Adipose tissue (tissue), 3 donors: Measurements from ENCODE around the gene KIR3DL1. TPM values are rescaled to one million over a fixed set of nuclear protein-coding genes. Genes with fewer than 3 reads are reported as not detected.
"Not testable (repeated sequence)": the region's sequence is repeated elsewhere in the genome, so short reads cannot be mapped to it uniquely, and the experiment has no call there.

Experiments
- H3K27ac ChIP-seq: one replicate; pipeline ENCODE4 v1.5.1; 2013; ENCODE audit warnings: low read depth, low read length
- WGBS, 3 donors: extraction: QIAGEN DNeasy Blood & Tissue Kit; methylation state at CpG; one replicate each; pipeline ENCODE4 v1.1.7; 2013; 5-methylcytosine and 5-hydroxymethylcytosine counted together
- polyA plus RNA-seq, 3 donors: library from polyadenylated mRNA; stranded (reverse); fragments of 200-250 nt; gene quantifications; one replicate each; pipeline ENCODE4 v1.2.3, GENCODE V29; 2013
- donor health status: healthy with polysubstance abuse.
- donor health status: Bipolar disorder and iron deficiency.
- donor health status: healthy.

The KIR3DL1 gene
- polyA plus RNA-seq, 3 donors = not detected

- no peak overlapping the region for H3K27ac ChIP-seq
- 82 to 91% (median 89%) methylated on average over 10 of the region's 10 CpGs for WGBS, 3 donors
Measured at GRCh38 chr19:54804571-54804970, 11.7 kb upstream of the KIR3DL1 start.

- H3K27ac ChIP-seq = no peak overlapping the region
- 72 to 89% (median 83%) methylated on average over 14 of the region's 14 CpGs for WGBS, 3 donors
Measured at GRCh38 chr19:54805665-54806515, 10.4 kb upstream of the KIR3DL1 start.

GRCh38 chr19:54806516-54806838 lies 9.8 kb upstream of the KIR3DL1 start:
- H3K27ac ChIP-seq = no peak overlapping the region
- 58 to 84% (median 61%) methylated on average over 2 of the region's 2 CpGs for WGBS, 3 donors

- WGBS, 3 donors = 49 to 64% (median 63%) methylated on average over 3 of the region's 3 CpGs
- H3K27ac ChIP-seq = not testable (repeated sequence)
Measured at GRCh38 chr19:54814571-54814970, 1.7 kb upstream of the KIR3DL1 start.

GRCh38 chr19:54817670-54818536 lies 1.6 kb downstream of the KIR3DL1 start:
- WGBS, 3 donors = 72 to 85% (median 84%) methylated on average over 15 of the region's 15 CpGs
- no peak overlapping the region for H3K27ac ChIP-seq

- not testable (repeated sequence) for H3K27ac ChIP-seq
- 41 to 60% (median 56%) methylated on average over 3 to 4 of the region's 4 CpGs for WGBS, 3 donors
Measured at GRCh38 chr19:54824416-54824815, 8.1 kb downstream of the KIR3DL1 start.

GRCh38 chr19:54825326-54825725 lies 9.1 kb downstream of the KIR3DL1 start:
- 44 to 51% (median 48%) methylated on average over 7 of the region's 7 CpGs for WGBS, 3 donors
- not testable (repeated sequence) for H3K27ac ChIP-seq

GRCh38 chr19:54828064-54828463 lies 11.8 kb downstream of the KIR3DL1 start:
- 69 to 81% (median 79%) methylated on average over 7 of the region's 8 CpGs for WGBS, 3 donors
- H3K27ac ChIP-seq = not testable (repeated sequence)

- 86 to 93% (median 92%) methylated on average over 14 of the region's 14 CpGs for WGBS, 3 donors
- not testable (repeated sequence) for H3K27ac ChIP-seq
Measured at GRCh38 chr19:54832496-54832895, 16.2 kb downstream of the KIR3DL1 start, which contains the start of gene KIR2DS4. Gene KIR2DS4, plus strand, starts transcription at chr19:54832676.

GRCh38 chr19:54835126-54835525 lies 18.9 kb downstream of the KIR3DL1 start:
- not testable (repeated sequence) for H3K27ac ChIP-seq
- WGBS, 3 donors = 69 to 88% (median 70%) methylated on average over 5 of the region's 5 CpGs

GRCh38 chr19:54837522-54837921 lies 21.3 kb downstream of the KIR3DL1 start:
- 28 to 55% (median 35%) methylated on average over 2 of the region's 2 CpGs for WGBS, 3 donors
- H3K27ac ChIP-seq = not testable (repeated sequence)

GRCh38 chr19:54843171-54843570 lies 26.9 kb downstream of the KIR3DL1 start:
- not testable (repeated sequence) for H3K27ac ChIP-seq
- 58 to 70% (median 61%) methylated on average over 8 of the region's 8 CpGs for WGBS, 3 donors

GRCh38 chr19:54850061-54850640 lies 33.9 kb downstream of the KIR3DL1 start, which contains the start of gene KIR3DL2:
Gene KIR3DL2, plus strand, starts transcription at chr19:54850443. Its CDS starts 33 bp downstream, at chr19:54850476.
- H3K27ac ChIP-seq = not testable (repeated sequence)
- WGBS, 3 donors = 86 to 90% (median 87%) methylated on average over 15 to 16 of the region's 16 CpGs

GRCh38 chr19:54850930-54851329 lies 34.7 kb downstream of the KIR3DL1 start:
- WGBS, 3 donors = 38 to 75% (median 40%) methylated on average over 2 of the region's 2 CpGs
- H3K27ac ChIP-seq = no peak overlapping the region

- 57 to 77% (median 62%) methylated on average over 7 of the region's 7 CpGs for WGBS, 3 donors
- no peak overlapping the region for H3K27ac ChIP-seq
Measured at GRCh38 chr19:54851353-54851752, 35.1 kb downstream of the KIR3DL1 start.

- WGBS, 3 donors = 24 to 50% (median 41%) methylated on average over 1 of the region's 1 CpG
Measured at GRCh38 chr19:54855241-54855640, 39.0 kb downstream of the KIR3DL1 start.

GRCh38 chr19:54858476-54858875 lies 42.2 kb downstream of the KIR3DL1 start:
- not testable (repeated sequence) for H3K27ac ChIP-seq
- WGBS, 3 donors = 41 to 96% (median 86%) methylated on average over 3 of the region's 3 CpGs

More at GRCh38 chr19:54855241-54855640, 39.0 kb downstream of the KIR3DL1 start:
- not testable (repeated sequence) for H3K27ac ChIP-seq

- 60 to 66% (median 64%) methylated on average over 7 of the region's 7 CpGs for WGBS, 3 donors
- not testable (repeated sequence) for H3K27ac ChIP-seq
Measured at GRCh38 chr19:54859421-54859820, 43.2 kb downstream of the KIR3DL1 start.

GRCh38 chr19:54863459-54863858 lies 47.2 kb downstream of the KIR3DL1 start:
- H3K27ac ChIP-seq = not testable (repeated sequence)
- WGBS, 3 donors = 86% methylated on average over 1 of the region's 3 CpGs; no CpG with 5 or more reads in 2 of the 3 donors
